Fibroblast of skin of abdomen (primary cell): ENCODE measurements around the gene COLEC11.

Experiments
- DNase-seq: peaks from one replicate; pipeline ENCODE4 v3.0.0-alpha.2; 2013

COLEC11 gene

GRCh38 chr2:3585261-3586109 is 9.4 kb upstream of the COLEC11 start:
- peak; percentile 44 for DNase-seq

GRCh38 chr2:3586220-3586619 is 8.7 kb upstream of the COLEC11 start:
- DNase-seq: no peak

GRCh38 chr2:3587021-3587420 is 7.9 kb upstream of the COLEC11 start:
- no peak for DNase-seq

- DNase-seq: no peak
Observed at GRCh38 chr2:3587432-3587831, 7.5 kb upstream of the COLEC11 start.

GRCh38 chr2:3588084-3588483 is 6.8 kb upstream of the COLEC11 start:
- no peak for DNase-seq

GRCh38 chr2:3589086-3589485 is 5.8 kb upstream of the COLEC11 start:
- no peak for DNase-seq

GRCh38 chr2:3595404-3595803 is 492 bp downstream of the COLEC11 start:
- DNase-seq: no peak

GRCh38 chr2:3595985-3596384 is 1.1 kb downstream of the COLEC11 start:
- no peak for DNase-seq

GRCh38 chr2:3596901-3597417 is 2.0 kb downstream of the COLEC11 start:
- no peak for DNase-seq

GRCh38 chr2:3597567-3597966 is 2.7 kb downstream of the COLEC11 start:
- DNase-seq: no peak

- DNase-seq: no peak
Observed at GRCh38 chr2:3598197-3598910, 3.4 kb downstream of the COLEC11 start.

- DNase-seq: no peak
Observed at GRCh38 chr2:3598912-3599854, 4.3 kb downstream of the COLEC11 start.

- DNase-seq: no peak
Observed at GRCh38 chr2:3600256-3600855, 5.4 kb downstream of the COLEC11 start.

GRCh38 chr2:3601561-3602271 is 6.8 kb downstream of the COLEC11 start:
- no peak for DNase-seq

- DNase-seq: no peak
Observed at GRCh38 chr2:3602553-3603339, 7.8 kb downstream of the COLEC11 start.

- DNase-seq: no peak
Observed at GRCh38 chr2:3603536-3604206, 8.8 kb downstream of the COLEC11 start.

GRCh38 chr2:3604207-3604877 is 9.4 kb downstream of the COLEC11 start:
- no peak for DNase-seq

- no peak for DNase-seq
Observed at GRCh38 chr2:3604991-3605961, 10.4 kb downstream of the COLEC11 start.
